Mammary epithelial cell (primary cell): ENCODE results near the gene NAGA.

Experiments
- CTCF ChIP-seq, 2 donors: IDR thresholded peaks in 1 of 2; conservative IDR thresholded peaks in 1 of 2; 2 replicates each; pipeline ENCODE4 v1.5.1; 2011 to 2012; ENCODE audit warnings: inconsistent platforms in 2 of 2, low read length in 2 of 2, mild to moderate bottlenecking in 2 of 2, control low read depth in 1 of 2, low read depth in 1 of 2; ENCODE audit not compliant: insufficient read depth in 1 of 2; ENCODE audit errors: extremely low read depth in 1 of 2
- EZH2 ChIP-seq: IDR thresholded peaks from 2 replicates; pipeline ENCODE4 v1.6.1; 2012; ENCODE audit warnings: low read length, inconsistent platforms, borderline replicate concordance

GRCh38 chr22:42064629-42065028 is 6.0 kb downstream of the NAGA start:
- TF ChIP-seq CTCF (conservative IDR thresholded peaks at IDR 0.05 in 1 of 2, IDR thresholded peaks at IDR 0.05 in 1 of 2; ENCODE audit: extremely low read depth in 1 of 2, insufficient read depth in 1 of 2, low read depth in 1 of 2, low read length in 2 of 2) (no peak), EZH2 (no peak)
